ENCODE results near the gene JAKMIP3. TPM values are rescaled to one million over a fixed set of nuclear protein-coding genes. Genes with fewer than 3 reads are reported as not detected.

Gene JAKMIP3
- total RNA-seq, 4 donors from 2014 or later = 0.26 to 1.3 (median 1.2) TPM; not detected in 1

- no peak for DNase-seq
- no peaks in the 10 kb centered on the region for H3K36me3 ChIP-seq
- TF ChIP-seq CTCF (IDR thresholded peaks at IDR 0.05) = no peak
- TF ChIP-seq POLR2A (IDR thresholded peaks at IDR 0.05) = no peak
Measured at GRCh38 chr10:132101529-132101928, 35.8 kb downstream of the JAKMIP3 start.

GRCh38 chr10:132102071-132102716 is 36.4 kb downstream of the JAKMIP3 start:
- H3K4me1 ChIP-seq = no peaks in the 10 kb centered on the region
- intact Hi-C loops (cut with DNase I; ENCODE audit: low total_unique reads) = no loop called here
- no peak for DNase-seq
- no peak overlapping the region for H3K27ac ChIP-seq
- H3K27me3 ChIP-seq = no peaks in the 10 kb centered on the region
- H3K4me3 ChIP-seq = no peak overlapping the region
- TF ChIP-seq POLR2A (IDR thresholded peaks at IDR 0.05) = no peak
- no peak for TF ChIP-seq CTCF (IDR thresholded peaks at IDR 0.05)
- no peaks in the 10 kb centered on the region for H3K36me3 ChIP-seq
- no peaks in the 10 kb centered on the region for H3K9me3 ChIP-seq

More at GRCh38 chr10:132101529-132101928, 35.8 kb downstream of the JAKMIP3 start:
- H3K4me1 ChIP-seq = no peaks in the 10 kb centered on the region
- no peaks in the 10 kb centered on the region for H3K9me3 ChIP-seq
- no peak overlapping the region for H3K27ac ChIP-seq
- no peaks in the 10 kb centered on the region for H3K27me3 ChIP-seq
- no peak overlapping the region for H3K4me3 ChIP-seq
- intact Hi-C loops (cut with DNase I; ENCODE audit: low total_unique reads) = no loop called here

GRCh38 chr10:132102717-132103110 is 37.0 kb downstream of the JAKMIP3 start:
- no peak overlapping the region for H3K27ac ChIP-seq
- no peak for DNase-seq
- H3K4me1 ChIP-seq = no peaks in the 10 kb centered on the region
- no peaks in the 10 kb centered on the region for H3K27me3 ChIP-seq
- H3K9me3 ChIP-seq = no peaks in the 10 kb centered on the region
- TF ChIP-seq POLR2A (IDR thresholded peaks at IDR 0.05) = no peak
- TF ChIP-seq CTCF (IDR thresholded peaks at IDR 0.05) = no peak
- H3K36me3 ChIP-seq = no peaks in the 10 kb centered on the region
- H3K4me3 ChIP-seq = no peak overlapping the region
- intact Hi-C loops (cut with DNase I; ENCODE audit: low total_unique reads) = no loop called here

GRCh38 chr10:132103116-132103910 is 37.6 kb downstream of the JAKMIP3 start:
- no peaks in the 10 kb centered on the region for H3K4me1 ChIP-seq
- no peaks in the 10 kb centered on the region for H3K9me3 ChIP-seq
- H3K27me3 ChIP-seq = no peaks in the 10 kb centered on the region
- no peak overlapping the region for H3K4me3 ChIP-seq
- no peak overlapping the region for H3K27ac ChIP-seq
- intact Hi-C loops (cut with DNase I; ENCODE audit: low total_unique reads) = no loop called here
- no peak for DNase-seq
- TF ChIP-seq POLR2A (IDR thresholded peaks at IDR 0.05) (no peak), CTCF (IDR thresholded peaks at IDR 0.05) (no peak)
- H3K36me3 ChIP-seq = no peaks in the 10 kb centered on the region

GRCh38 chr10:132104062-132104461 is 38.3 kb downstream of the JAKMIP3 start:
- no peak for DNase-seq
- Histone ChIP-seq H3K27ac (no peak overlapping the region), H3K4me1 (no peaks in the 10 kb centered on the region), H3K36me3 (no peaks in the 10 kb centered on the region), H3K9me3 (no peaks in the 10 kb centered on the region), H3K4me3 (no peak overlapping the region), H3K27me3 (no peaks in the 10 kb centered on the region)
- intact Hi-C loops (cut with DNase I; ENCODE audit: low total_unique reads) = no loop called here
- no peak for TF ChIP-seq POLR2A (IDR thresholded peaks at IDR 0.05)
- TF ChIP-seq CTCF (IDR thresholded peaks at IDR 0.05) = no peak

All from uterus (tissue), 4 donors.